SK-N-SH (cell line): Measurements from ENCODE around the gene KLHL21. TPM values are rescaled to one million over a fixed set of nuclear protein-coding genes. Genes with fewer than 3 reads are reported as not detected.

Source experiments
- CTCF ChIA-PET: fragments of 300-600, 350-600 bp; formaldehyde crosslinking; extraction: SDS; loops from one replicate; lab custom pipeline; 2021; lab: Yijun Ruan, JAX
- POLR2A ChIA-PET: fragments of 350-600 bp; sonication (Branson Sonifier 250); formaldehyde crosslinking; extraction: SDS; loops from one replicate; lab custom pipeline; 2020; ENCODE audit warnings: antibody characterized with exemption, inconsistent platforms; lab: Yijun Ruan, JAX
- DNase-seq: peaks from one replicate; pipeline ENCODE4 v3.0.0; 2012
- H2AFZ ChIP-seq: fragments of 200-600 bp; sonication (generic); 2 replicates; pipeline ENCODE4 v1.8.1; 2016; ENCODE audit warnings: antibody characterized with exemption, mild to moderate bottlenecking, low read depth
- H3F3A ChIP-seq: fragments of 200-600 bp; sonication (generic); replicated peaks from 2 replicates; pipeline ENCODE3; 2016; ENCODE audit warnings: antibody characterized with exemption, mild to moderate bottlenecking; ENCODE audit not compliant: insufficient read depth
- H3K27ac ChIP-seq, 2 experiments: fragments of 200-500 bp in 1 of 2; fragments of 200-600 bp in 1 of 2; sonication (Bioruptor generic) in 1 of 2; sonication (generic), shearing (Covaris generic) in 1 of 2; 2 replicates each; pipeline versions ENCODE4 v1.5.1 to v1.6.1; 2014 to 2016; ENCODE audit warnings: low read depth in 2 of 2, inconsistent platforms in 1 of 2, low read length in 1 of 2, mild to moderate bottlenecking in 1 of 2, mixed read lengths in 1 of 2
- H3K27me3 ChIP-seq: fragments of 200-600 bp; sonication (generic), shearing (Covaris generic); 2 replicates; pipeline ENCODE4 v1.6.1; 2016; ENCODE audit warnings: mixed run types; ENCODE audit not compliant: insufficient read depth
- H3K36me3 ChIP-seq, 2 experiments: fragments of 200-500 bp in 1 of 2; fragments of 200-600 bp in 1 of 2; sonication (Bioruptor generic) in 1 of 2; sonication (generic) in 1 of 2; replicated peaks in 1 of 2; 2 replicates each; pipeline versions ENCODE3 to v1.5.1; 2014 to 2016; ENCODE audit warnings: low read length in 1 of 2, mild to moderate bottlenecking in 1 of 2; ENCODE audit not compliant: insufficient read depth in 2 of 2, control insufficient read depth in 1 of 2
- H3K4me1 ChIP-seq, 2 experiments: fragments of 200-500 bp in 1 of 2; fragments of 200-600 bp in 1 of 2; sonication (Bioruptor generic) in 1 of 2; sonication (generic), shearing (Covaris generic) in 1 of 2; 2 replicates each; pipeline versions ENCODE4 v1.5.1 to v1.6.1; 2014 to 2016; ENCODE audit warnings: low read depth in 1 of 2, low read length in 1 of 2, mixed run types in 1 of 2; ENCODE audit not compliant: insufficient read depth in 2 of 2, control insufficient read depth in 1 of 2
- H3K4me2 ChIP-seq: fragments of 200-600 bp; sonication (generic), shearing (Covaris generic); 2 replicates; pipeline ENCODE4 v1.6.1; 2017; ENCODE audit warnings: mixed run types
- H3K4me3 ChIP-seq, 2 experiments: fragments of 200-500 bp in 1 of 2; fragments of 200-600 bp in 1 of 2; sonication (Bioruptor generic) in 1 of 2; sonication (generic), shearing (Covaris generic) in 1 of 2; 2 replicates each; pipeline versions ENCODE4 v1.5.1 to v1.8.1; 2014 to 2016; ENCODE audit warnings: low read depth in 2 of 2, inconsistent platforms in 1 of 2, low read length in 1 of 2, mild to moderate bottlenecking in 1 of 2, mixed read lengths in 1 of 2, moderate library complexity in 1 of 2
- H3K79me2 ChIP-seq: fragments of 200-600 bp; sonication (generic); 2 replicates; pipeline ENCODE4 v1.8.1; 2017; ENCODE audit warnings: mild to moderate bottlenecking; ENCODE audit not compliant: insufficient read depth
- H3K9ac ChIP-seq: fragments of 200-600 bp; sonication (generic); 2 replicates; pipeline ENCODE4 v1.6.1; 2017; ENCODE audit warnings: mixed run types
- H3K9me2 ChIP-seq: fragments of 200-600 bp; sonication (generic); 2 replicates; pipeline ENCODE4 v1.6.1; 2017; ENCODE audit warnings: mixed run types
- H3K9me3 ChIP-seq: fragments of 200-600 bp; sonication (generic); 2 replicates; pipeline ENCODE4 v1.6.1; 2017; ENCODE audit warnings: mixed run types, mild to moderate bottlenecking, moderate library complexity
- H4K20me1 ChIP-seq: fragments of 200-600 bp; sonication (generic); 2 replicates; pipeline ENCODE4 v1.6.1; 2017; ENCODE audit warnings: mild to moderate bottlenecking, mixed run types; ENCODE audit not compliant: insufficient read depth
- CHD2 ChIP-seq: fragments of 150-350 bp; IDR thresholded peaks from 2 replicates; pipeline ENCODE4 v1.6.1; 2018; ENCODE audit warnings: low read length; ENCODE audit not compliant: partially characterized antibody
- CTCF ChIP-seq: fragments of 200-600 bp; sonication (generic); IDR thresholded peaks from 2 replicates; pipeline ENCODE4 v1.6.1; 2017; ENCODE audit warnings: antibody characterized with exemption, mild to moderate bottlenecking, moderate library complexity
- ELF1 ChIP-seq: IDR thresholded peaks from 2 replicates; pipeline ENCODE4 v1.4.0; 2012
- EP300 ChIP-seq, 2 experiments: IDR thresholded peaks; 2 replicates each; pipeline versions ENCODE4 v1.4.0 to v1.6.1; 2012; ENCODE audit warnings: borderline replicate concordance in 1 of 2, low read depth in 1 of 2, low read length in 1 of 2
- EZH2phosphoT487 ChIP-seq: fragments of 200-600 bp; sonication (generic); IDR thresholded peaks from 2 replicates; pipeline ENCODE4 v1.6.1; 2017; ENCODE audit warnings: low read depth, mixed run types, mild to moderate bottlenecking, antibody characterized with exemption, moderate library complexity, borderline replicate concordance
- FOSL2 ChIP-seq: IDR thresholded peaks from 2 replicates; pipeline ENCODE4 v1.4.0; 2012; ENCODE audit warnings: low read depth, mild to moderate bottlenecking, moderate library complexity, borderline replicate concordance
- FOXJ3 ChIP-seq: sonication (generic); formaldehyde crosslinking; IDR thresholded peaks from 2 replicates; pipeline ENCODE4 v1.5.1; 2020; ENCODE audit warnings: mild to moderate bottlenecking, missing genetic modification reagents
- FOXM1 ChIP-seq: IDR thresholded peaks from 2 replicates; pipeline ENCODE4 v1.4.0; 2012; ENCODE audit warnings: low read depth, mild to moderate bottlenecking
- GATA2 ChIP-seq: sonication (generic); formaldehyde crosslinking; IDR thresholded peaks from 2 replicates; pipeline ENCODE4 v1.5.0; 2020; ENCODE audit warnings: mild to moderate bottlenecking, missing genetic modification reagents
- JUND ChIP-seq: IDR thresholded peaks from 2 replicates; pipeline ENCODE4 v1.4.0; 2012
- MAX ChIP-seq: IDR thresholded peaks from 2 replicates; pipeline ENCODE4 v1.4.0; 2012; ENCODE audit warnings: low read depth
- NFIC ChIP-seq: IDR thresholded peaks from 2 replicates; pipeline ENCODE4 v1.4.0; 2012; ENCODE audit warnings: borderline replicate concordance
- NRF1 ChIP-seq: IDR thresholded peaks from 2 replicates; pipeline ENCODE4 v1.6.1; 2012; ENCODE audit warnings: low read depth, mild to moderate bottlenecking, low read length
- RAD21 ChIP-seq: IDR thresholded peaks from 2 replicates; pipeline ENCODE4 v1.6.1; 2012; ENCODE audit warnings: mild to moderate bottlenecking, low read length
- RXRA ChIP-seq: IDR thresholded peaks from 2 replicates; pipeline ENCODE4 v1.4.0; 2012; ENCODE audit warnings: low read depth, mild to moderate bottlenecking, borderline replicate concordance
- SMC3 ChIP-seq: IDR thresholded peaks from 2 replicates; pipeline ENCODE4 v1.6.1; 2012; ENCODE audit warnings: low read depth, low read length, improper control_type of control experiment
- TAF1 ChIP-seq: IDR thresholded peaks from 2 replicates; pipeline ENCODE4 v1.6.1; 2012; ENCODE audit warnings: low read depth, mild to moderate bottlenecking, low read length, moderate library complexity, borderline replicate concordance
- TCF12 ChIP-seq: IDR thresholded peaks from 2 replicates; pipeline ENCODE4 v1.4.0; 2012
- USF2 ChIP-seq: fragments of 150-350 bp; IDR thresholded peaks from 2 replicates; pipeline ENCODE4 v1.6.1; 2017; ENCODE audit warnings: antibody characterized with exemption, low read length, low read depth, borderline replicate concordance
- YY1 ChIP-seq: IDR thresholded peaks from 2 replicates; pipeline ENCODE4 v1.4.0; 2012; ENCODE audit warnings: low read depth, mild to moderate bottlenecking
- WGBS: methylation state at CpG from one replicate; pipeline ENCODE4 v1.1.6; 2017; ENCODE audit warnings: low lambda C conversion rate; 5-methylcytosine and 5-hydroxymethylcytosine counted together
- polyA plus RNA-seq, 3 experiments: library from polyadenylated mRNA; depleted of rRNA; stranded (reverse); fragments of >200 nt; gene quantifications; 2 replicates each; pipeline ENCODE4 v1.2.3, GENCODE V29; 2012
- TF ChIP-seq, protein P1 (sequence below): IDR thresholded peaks from 2 replicates; pipeline ENCODE4 v1.4.0; 2012; ENCODE audit warnings: low read depth, borderline replicate concordance

Gene KLHL21
- polyA plus RNA-seq, 1 of the 3 experiments (the other 2 are of a cell fraction): 12.5 TPM

- TF ChIP-seq CTCF: no peak
- TF ChIP-seq FOSL2: no peak
- no peak for TF ChIP-seq TAF1
- TF ChIP-seq YY1: no peak
Observed at GRCh38 chr1:6621429-6622391, 19.0 kb upstream of the KLHL21 start (continued).

DNA sequence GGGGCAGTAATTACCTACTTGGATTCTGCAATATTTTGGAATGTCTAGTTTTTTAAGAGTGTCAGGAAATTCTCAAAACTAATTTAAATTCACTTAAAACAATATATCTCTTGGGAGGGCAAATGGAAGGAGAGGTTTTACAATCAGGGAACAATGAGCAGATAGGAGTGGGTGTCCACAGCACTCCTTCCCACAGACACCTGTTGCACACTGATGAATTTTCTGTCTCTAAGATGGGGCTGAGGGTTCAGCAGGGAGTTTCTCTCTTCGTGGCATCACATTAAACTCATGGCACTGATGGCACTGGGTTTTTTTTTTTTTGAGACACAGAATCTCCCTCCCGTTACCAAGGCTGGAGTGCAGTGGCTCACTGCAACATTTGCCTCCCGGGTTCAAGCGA lies 16.4 kb upstream of the KLHL21 start:
- H3K36me3 ChIP-seq: peaks cover 24 to 31% of the 10 kb centered on the region in 2 experiments
- POLR2A ChIA-PET: no interaction called here
- H3K79me2 ChIP-seq: peaks cover 89% of the 10 kb centered on the region

More for the DNA sequence above, 16.4 kb upstream of the KLHL21 start:
- peaks cover 0 to 4% of the 10 kb centered on the region in 2 experiments; a peak in 1 of 4 replicates for H3K4me1 ChIP-seq
- TF ChIP-seq GATA2 (no peak), EP300 (IDR thresholded peaks at IDR 0.05; ENCODE audit: borderline replicate concordance in 1 of 2, low read depth in 1 of 2, low read length in 1 of 2) (no peak), CHD2 (no peak), ELF1 (no peak), NFIC (no peak), EZH2phosphoT487 (no peak), RXRA (no peak), RAD21 (no peak), JUND (no peak), NRF1 (no peak), MAX (no peak), SMC3 (no peak), USF2 (no peak), TCF12 (no peak), CTCF (no peak), FOXJ3 (CRISPR knock-in tag) (no peak), FOXM1 (no peak), TAF1 (no peak)
- TF ChIP-seq, protein P1, sequence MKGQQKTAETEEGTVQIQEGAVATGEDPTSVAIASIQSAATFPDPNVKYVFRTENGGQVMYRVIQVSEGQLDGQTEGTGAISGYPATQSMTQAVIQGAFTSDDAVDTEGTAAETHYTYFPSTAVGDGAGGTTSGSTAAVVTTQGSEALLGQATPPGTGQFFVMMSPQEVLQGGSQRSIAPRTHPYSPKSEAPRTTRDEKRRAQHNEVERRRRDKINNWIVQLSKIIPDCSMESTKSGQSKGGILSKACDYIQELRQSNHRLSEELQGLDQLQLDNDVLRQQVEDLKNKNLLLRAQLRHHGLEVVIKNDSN: no peak
- CTCF ChIA-PET: no interaction called here
- H4K20me1 ChIP-seq: peaks cover 49% of the 10 kb centered on the region
- H3K9ac ChIP-seq: no peak overlapping the region
- WGBS: 95% methylated on average over 4 of the region's 4 CpGs
- DNase-seq: no peak
- H3K4me2 ChIP-seq: no peak overlapping the region
- no peak overlapping the region for H3K27ac ChIP-seq
- no peaks in the 10 kb centered on the region for H3K9me3 ChIP-seq
- H3K27me3 ChIP-seq: no peaks in the 10 kb centered on the region
- H3K4me3 ChIP-seq: no peak overlapping the region
- peaks cover 18% of the 10 kb centered on the region for H3F3A ChIP-seq
- no peaks in the 10 kb centered on the region for H3K9me2 ChIP-seq
- H2AFZ ChIP-seq: no peak overlapping the region
